Measurements from ENCODE around the gene P2RX1. TPM values are rescaled to one million over a fixed set of nuclear protein-coding genes. Genes with fewer than 3 reads are reported as not detected.

The P2RX1 gene
- total and polyA plus RNA-seq, 2 donors (not counting 1 experiment from before 2014, with no cell fraction given) = 25.7 to 84.7 TPM

- intact Hi-C loops (cut with micrococcal nuclease) = loop anchor here (1.0 to 2.0 kb wide), 3 partner anchors 20 to 49 kb away; no protein-coding TSS in a partner anchor
- peaks cover 15% of the 10 kb centered on the region for H3K79me2 ChIP-seq (ENCODE audit: control insufficient read depth, insufficient read depth, low read length)
- H3K9me3 ChIP-seq (ENCODE audit: control extremely low read depth in 1 of 3, control insufficient read depth in 2 of 3, insufficient read depth in 1 of 3, low read length in 2 of 3) = no peaks in the 10 kb centered on the region
- CTCF ChIA-PET = interaction anchor here (1.6 to 2.6 kb wide), 2 partner anchors 20 to 22 kb away, joined by 4 to 11 read pairs; no protein-coding TSS in a partner anchor
- H3K27me3 ChIP-seq (replicated peaks in 1 of 4; ENCODE audit: control extremely low read depth in 1 of 4, control insufficient read depth in 3 of 4, insufficient read depth in 4 of 4, low read length in 3 of 4) = no peaks in the 10 kb centered on the region
- peaks cover 35 to 57% of the 10 kb centered on the region in 2 donors for H3K4me1 ChIP-seq (ENCODE audit: control insufficient read depth in 2 of 2, insufficient read depth in 2 of 2, low read length in 2 of 2)
- peak overlapping the region; percentile 77 for H3K9ac ChIP-seq (ENCODE audit: low read length)
- peak overlapping the region; percentile 78 for H2AFZ ChIP-seq (ENCODE audit: insufficient read depth, low read depth, low read length, poor library complexity, severe bottlenecking)
- Mint-ChIP-seq H3K27me3 (no peaks in the 10 kb centered on the region), H3K4me1 (peaks cover 52% of the 10 kb centered on the region), H3K9me3 (ENCODE audit: insufficient read depth) (no peaks in the 10 kb centered on the region), H3K4me3 (peak overlapping the region; percentile 93), H3K27ac (peak overlapping the region; percentile 89)
- no peak for ATAC-seq (ENCODE audit: low read depth)
- no peak for DNase-seq
- no peak overlapping the region for H3K27ac ChIP-seq (ENCODE audit: low read length in 2 of 2)
- POLR2A ChIA-PET = interaction anchor here (1.8 to 2.1 kb wide), 2 partner anchors 13 to 22 kb away, joined by 4 to 12 read pairs; no protein-coding TSS in a partner anchor
- TF ChIP-seq EZH2 (IDR thresholded peaks at IDR 0.05; ENCODE audit: borderline replicate concordance, insufficient read depth, low read depth, low read length, poor library complexity, severe bottlenecking) (no peak), CTCF (IDR thresholded peaks at IDR 0.05) (no peak)
- peak overlapping the region; percentile 100 for H3K4me2 ChIP-seq (replicated peaks; ENCODE audit: low read depth, low read length, poor library complexity, severe bottlenecking)
- H3K4me3 ChIP-seq (ENCODE audit: control extremely low read depth in 1 of 5, extremely low read depth in 1 of 5, insufficient read depth in 1 of 5, low read depth in 2 of 5, low read length in 4 of 5) = peak overlapping the region in 4 of 5 experiments; percentile 45 to 75 (median 67)
- no peaks in the 10 kb centered on the region for H4K20me1 ChIP-seq (ENCODE audit: control insufficient read depth, insufficient read depth, low read length, poor library complexity, severe bottlenecking)
- H3K36me3 ChIP-seq (replicated peaks in 1 of 2; ENCODE audit: control extremely low read depth in 1 of 2, control insufficient read depth in 1 of 2, extremely low read depth in 1 of 2, insufficient read depth in 2 of 2, low read length in 1 of 2) = no peaks in the 10 kb centered on the region
- WGBS (ENCODE audit: insufficient coverage) = 82% methylated on average over 9 of the region's 12 CpGs
Measured at GRCh38 chr17:3891626-3892094, 24.6 kb downstream of the P2RX1 start.

- Histone ChIP-seq H3K4me1 (ENCODE audit: control insufficient read depth in 2 of 2, insufficient read depth in 2 of 2, low read length in 2 of 2) (peaks cover 39 to 62% of the 10 kb centered on the region in 2 donors), H3K4me2 (replicated peaks; ENCODE audit: low read depth, low read length, poor library complexity, severe bottlenecking) (no peak overlapping the region)
Measured at GRCh38 chr17:3890878-3891219, 25.4 kb downstream of the P2RX1 start.

More at GRCh38 chr17:3890878-3891219, 25.4 kb downstream of the P2RX1 start:
- DNase-seq (no peak), ATAC-seq (ENCODE audit: low read depth) (no peak)
- Histone ChIP-seq H3K9me3 (ENCODE audit: control extremely low read depth in 1 of 3, control insufficient read depth in 2 of 3, insufficient read depth in 1 of 3, low read length in 2 of 3) (no peaks in the 10 kb centered on the region), H3K27me3 (replicated peaks in 1 of 4; ENCODE audit: control extremely low read depth in 1 of 4, control insufficient read depth in 3 of 4, insufficient read depth in 4 of 4, low read length in 3 of 4) (no peaks in the 10 kb centered on the region), H2AFZ (ENCODE audit: insufficient read depth, low read depth, low read length, poor library complexity, severe bottlenecking) (no peak overlapping the region), H3K27ac (ENCODE audit: low read length in 2 of 2) (no peak overlapping the region), H3K9ac (ENCODE audit: low read length) (no peak overlapping the region), H3K4me3 (ENCODE audit: control extremely low read depth in 1 of 5, extremely low read depth in 1 of 5, insufficient read depth in 1 of 5, low read depth in 2 of 5, low read length in 4 of 5) (no peak overlapping the region), H4K20me1 (ENCODE audit: control insufficient read depth, insufficient read depth, low read length, poor library complexity, severe bottlenecking) (no peaks in the 10 kb centered on the region), H3K79me2 (ENCODE audit: control insufficient read depth, insufficient read depth, low read length) (peaks cover 15% of the 10 kb centered on the region), H3K36me3 (replicated peaks in 1 of 2; ENCODE audit: control extremely low read depth in 1 of 2, control insufficient read depth in 1 of 2, extremely low read depth in 1 of 2, insufficient read depth in 2 of 2, low read length in 1 of 2) (no peaks in the 10 kb centered on the region)
- POLR2A ChIA-PET = interaction anchor here (1.2 to 2.1 kb wide), 3 partner anchors 14 to 22 kb away, joined by 4 to 12 read pairs (median 4); no protein-coding TSS in a partner anchor
- TF ChIP-seq EZH2 (IDR thresholded peaks at IDR 0.05; ENCODE audit: borderline replicate concordance, insufficient read depth, low read depth, low read length, poor library complexity, severe bottlenecking) = no peak
- TF ChIP-seq CTCF (IDR thresholded peaks at IDR 0.05) = no peak
- 69% methylated on average over 2 of the region's 4 CpGs for WGBS (ENCODE audit: insufficient coverage)
- Mint-ChIP-seq H3K27me3 (no peaks in the 10 kb centered on the region), H3K27ac (peak overlapping the region; percentile 65), H3K4me1 (peaks cover 57% of the 10 kb centered on the region), H3K4me3 (peak overlapping the region; percentile 93), H3K9me3 (ENCODE audit: insufficient read depth) (no peaks in the 10 kb centered on the region)
- intact Hi-C loops (cut with micrococcal nuclease) = no loop called here
- CTCF ChIA-PET = interaction anchor here (0.6 to 2.6 kb wide), 4 partner anchors 21 to 57 kb away, joined by 3 to 11 read pairs (median 4); no protein-coding TSS in a partner anchor
